OCI-LY7 (cell line): ENCODE measurements around the gene MARCHF5. TPM values are rescaled to one million over a fixed set of nuclear protein-coding genes. Genes with fewer than 3 reads are reported as not detected.

Experiments used
- BruUV-seq: library from RNA; stranded (reverse); fragments of 400-500 nt; replicated peaks from 2 replicates; lab custom pipeline; 2021; lab: Mats Ljungman, UMichigan
- CTCF ChIA-PET: fragments of 300-600 bp; sonication (Branson Sonifier 250); formaldehyde crosslinking; loops from one replicate; lab custom pipeline; 2022; ENCODE audit warnings: antibody characterized with exemption; ENCODE audit not compliant: unreplicated experiment; lab: Charles Lee
- POLR2A ChIA-PET: fragments of 300-600 bp; sonication (Branson Sonifier 250); formaldehyde crosslinking; loops from one replicate; lab custom pipeline; 2022; ENCODE audit warnings: antibody characterized with exemption; lab: Charles Lee
- DNase-seq: peaks from one replicate; pipeline ENCODE4 v3.0.0-alpha.2; 2015; ENCODE audit warnings: low spot score
- H2AFZ ChIP-seq: fragments of 200-600 bp; sonication (generic), shearing (Covaris generic); 2 replicates; pipeline ENCODE4 v1.6.1; 2014; ENCODE audit warnings: mild to moderate bottlenecking, antibody characterized with exemption, low read length, moderate library complexity
- H3K27ac ChIP-seq: fragments of 200-600 bp; sonication (generic); 2 replicates; pipeline ENCODE4 v1.5.1; 2014; ENCODE audit warnings: mixed run types, low read depth, mild to moderate bottlenecking, moderate library complexity, low read length, inconsistent platforms; ENCODE audit not compliant: poor library complexity, severe bottlenecking
- H3K36me3 ChIP-seq: fragments of 200-600 bp; sonication (generic); 2 replicates; pipeline ENCODE4 v1.6.1; 2014; ENCODE audit warnings: mild to moderate bottlenecking, antibody characterized with exemption, low read length, moderate library complexity, mixed read lengths; ENCODE audit not compliant: insufficient read depth
- H3K4me1 ChIP-seq: fragments of 200-600 bp; sonication (generic); 2 replicates; pipeline ENCODE4 v1.5.1; 2014; ENCODE audit warnings: mild to moderate bottlenecking, low read length; ENCODE audit not compliant: insufficient read depth, poor library complexity, severe bottlenecking
- H3K4me2 ChIP-seq: fragments of 200-600 bp; sonication (generic); 2 replicates; pipeline ENCODE4 v1.6.1; 2014; ENCODE audit warnings: mild to moderate bottlenecking, low read length
- H3K4me3 ChIP-seq: fragments of 200-600 bp; sonication (generic); 2 replicates; pipeline ENCODE4 v1.5.1; 2014; ENCODE audit warnings: mild to moderate bottlenecking, low read depth, low read length; ENCODE audit not compliant: poor library complexity, severe bottlenecking
- H3K79me2 ChIP-seq: fragments of 200-600 bp; sonication (generic); 2 replicates; pipeline ENCODE4 v1.6.1; 2016; ENCODE audit warnings: low read depth, mild to moderate bottlenecking, low read length, moderate library complexity, mixed read lengths; ENCODE audit not compliant: insufficient read depth
- H3K9me2 ChIP-seq: fragments of 200-600 bp; sonication (generic); 2 replicates; pipeline ENCODE4 v1.6.1; 2016; ENCODE audit warnings: mild to moderate bottlenecking, low read length, mixed read lengths; ENCODE audit not compliant: insufficient read depth
- H3K9me3 ChIP-seq: fragments of 200-600 bp; sonication (generic); 2 replicates; pipeline ENCODE4 v1.6.1; 2014; ENCODE audit warnings: mild to moderate bottlenecking, mixed run types, low read length, mixed read lengths
- H4K20me1 ChIP-seq: fragments of 200-600 bp; sonication (generic); 2 replicates; pipeline ENCODE4 v1.6.1; 2014; ENCODE audit warnings: mild to moderate bottlenecking, antibody characterized with exemption, low read length, moderate library complexity, mixed read lengths; ENCODE audit not compliant: insufficient read depth
- EZH2phosphoT487 ChIP-seq: fragments of 200-600 bp; sonication (generic); IDR thresholded peaks from 2 replicates; pipeline ENCODE4 v1.6.1; 2018; ENCODE audit warnings: low read depth, borderline replicate concordance, mild to moderate bottlenecking, mixed run types, antibody characterized with exemption, low read length, moderate library complexity, mixed read lengths
- intact Hi-C: fragments of 100-400 bp; cut with micrococcal nuclease; formaldehyde crosslinking; loops from one replicate; pipeline ENCODE4 v1.10.0; 2022; ENCODE audit not compliant: unreplicated experiment
- total RNA-seq, 2 experiments: library from RNA; depleted of rRNA in 1 of 2; stranded (reverse); fragments of >200 nt in 1 of 2; shearing (Covaris generic) in 1 of 2; gene quantifications; 2 replicates each; pipeline ENCODE4 v1.2.3, GENCODE V29; 2014 to 2022
- TF ChIP-seq, protein P1 (sequence below): fragments of 200-600 bp; sonication (generic); conservative IDR thresholded peaks from 2 replicates; pipeline ENCODE4 v1.5.1; 2014; ENCODE audit warnings: mild to moderate bottlenecking, antibody characterized with exemption, low read length, moderate library complexity, mixed read lengths

Gene MARCHF5
- total RNA-seq, 2 experiments from 2014 or later: 5.9 to 31.7 TPM

DNA sequence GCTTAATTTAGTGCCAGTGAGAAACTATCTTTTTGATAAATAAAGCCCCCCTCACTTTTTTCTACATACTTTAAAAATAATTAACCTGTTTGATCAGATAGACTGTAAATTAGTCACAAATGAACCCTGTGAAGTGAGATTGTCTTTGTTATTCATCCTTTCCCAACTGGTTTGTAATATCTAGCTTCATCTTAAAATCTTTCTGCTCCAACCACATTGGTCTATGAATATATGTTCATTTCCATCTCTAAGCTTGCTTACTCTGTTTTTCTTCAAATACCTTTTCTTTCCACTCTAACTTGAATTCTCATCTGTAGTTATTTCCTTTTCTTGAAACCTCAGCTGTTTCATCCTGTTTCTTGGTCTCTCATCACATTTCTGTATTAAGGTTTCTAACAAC lies 12.1 kb downstream of the MARCHF5 start:
- Histone ChIP-seq H3K4me2 (no peak overlapping the region), H3K4me1 (peaks cover 3% of the 10 kb centered on the region), H3K27ac (no peak overlapping the region), H3K9me2 (no peaks in the 10 kb centered on the region), H3K4me3 (no peak overlapping the region), H3K9me3 (no peaks in the 10 kb centered on the region), H2AFZ (no peak overlapping the region), H4K20me1 (peaks cover 14% of the 10 kb centered on the region), H3K36me3 (peaks cover 18% of the 10 kb centered on the region), H3K79me2 (peaks cover 47% of the 10 kb centered on the region)
- TF ChIP-seq, protein P1, sequence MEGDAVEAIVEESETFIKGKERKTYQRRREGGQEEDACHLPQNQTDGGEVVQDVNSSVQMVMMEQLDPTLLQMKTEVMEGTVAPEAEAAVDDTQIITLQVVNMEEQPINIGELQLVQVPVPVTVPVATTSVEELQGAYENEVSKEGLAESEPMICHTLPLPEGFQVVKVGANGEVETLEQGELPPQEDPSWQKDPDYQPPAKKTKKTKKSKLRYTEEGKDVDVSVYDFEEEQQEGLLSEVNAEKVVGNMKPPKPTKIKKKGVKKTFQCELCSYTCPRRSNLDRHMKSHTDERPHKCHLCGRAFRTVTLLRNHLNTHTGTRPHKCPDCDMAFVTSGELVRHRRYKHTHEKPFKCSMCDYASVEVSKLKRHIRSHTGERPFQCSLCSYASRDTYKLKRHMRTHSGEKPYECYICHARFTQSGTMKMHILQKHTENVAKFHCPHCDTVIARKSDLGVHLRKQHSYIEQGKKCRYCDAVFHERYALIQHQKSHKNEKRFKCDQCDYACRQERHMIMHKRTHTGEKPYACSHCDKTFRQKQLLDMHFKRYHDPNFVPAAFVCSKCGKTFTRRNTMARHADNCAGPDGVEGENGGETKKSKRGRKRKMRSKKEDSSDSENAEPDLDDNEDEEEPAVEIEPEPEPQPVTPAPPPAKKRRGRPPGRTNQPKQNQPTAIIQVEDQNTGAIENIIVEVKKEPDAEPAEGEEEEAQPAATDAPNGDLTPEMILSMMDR: no peak
- TF ChIP-seq EZH2phosphoT487: no peak
- intact Hi-C loops: no loop called here
- no peak for DNase-seq
- ChIA-PET POLR2A (interaction anchor here (0.6 to 0.7 kb wide), 3 partner anchors 11 to 935 kb away, joined by 3 to 7 read pairs (median 3); no protein-coding TSS in a partner anchor), CTCF (no interaction called here)
- no TSS peak for BruUV-seq

DNA sequence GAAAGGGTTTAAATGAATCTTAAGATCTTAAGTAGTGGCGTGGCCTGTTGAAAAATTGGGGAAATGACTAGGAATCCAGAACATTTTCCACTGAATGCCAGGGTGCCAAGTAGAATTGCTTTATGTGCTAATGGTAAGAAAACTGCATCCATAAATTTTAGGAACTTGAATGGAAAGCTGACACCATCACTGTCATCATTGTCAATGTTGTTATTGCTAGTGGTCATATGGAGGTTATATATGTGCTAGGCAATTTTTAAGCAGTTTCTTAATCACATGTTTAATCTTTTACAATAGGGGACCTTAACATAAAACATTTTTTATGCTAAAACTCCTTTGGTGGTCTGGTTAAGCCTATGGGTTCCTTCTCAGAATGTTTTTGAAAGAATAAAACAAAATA lies 13.1 kb downstream of the MARCHF5 start:
- no peaks in the 10 kb centered on the region for H3K9me3 ChIP-seq

More for the DNA sequence above, 13.1 kb downstream of the MARCHF5 start:
- H3K4me3 ChIP-seq: no peak overlapping the region
- POLR2A ChIA-PET: interaction anchor here (0.6 to 1.4 kb wide), 7 partner anchors 8 to 151 kb away, joined by 3 to 5 read pairs (median 3); partner anchors contain the start of genes CPEB3 and MARCHF5
- no peaks in the 10 kb centered on the region for H3K9me2 ChIP-seq
- no peak overlapping the region for H3K27ac ChIP-seq
- no TSS peak for BruUV-seq
- no peak for DNase-seq
- H3K4me1 ChIP-seq: peaks cover 3% of the 10 kb centered on the region
- H3K4me2 ChIP-seq: no peak overlapping the region
- peaks cover 41% of the 10 kb centered on the region for H3K79me2 ChIP-seq
- peaks cover 14% of the 10 kb centered on the region for H4K20me1 ChIP-seq
- H2AFZ ChIP-seq: no peak overlapping the region
- TF ChIP-seq, protein P1: no peak
- no peak for TF ChIP-seq EZH2phosphoT487
- intact Hi-C loops: no loop called here
- peaks cover 18% of the 10 kb centered on the region for H3K36me3 ChIP-seq
- CTCF ChIA-PET: no interaction called here
